Mucosa of descending colon (tissue), 3 donors: ENCODE results near the gene PDGFC. TPM values are rescaled to one million over a fixed set of nuclear protein-coding genes. Genes with fewer than 3 reads are reported as not detected.

Experiments used
- ATAC-seq: fragments of 200-7000 bp; cut with Tn5 transposase; one replicate; pipeline ENCODE4 v1.9.1; 2020; ENCODE audit warnings: mild to moderate bottlenecking, moderate library complexity
- DNase-seq, 3 donors: peaks; one replicate each; pipeline ENCODE4 v3.0.0-alpha.2; 2020
- H3K36me3 ChIP-seq: fragments of 200-600 bp; one replicate; pipeline ENCODE4 v1.8.0; 2021; ENCODE audit warnings: low read depth, mild to moderate bottlenecking
- H3K4me1 ChIP-seq: fragments of 200-600 bp; one replicate; pipeline ENCODE4 v1.8.0; 2021; ENCODE audit warnings: low read depth, mild to moderate bottlenecking
- H3K4me3 ChIP-seq: fragments of 200-600 bp; one replicate; pipeline ENCODE4 v1.8.0; 2021; ENCODE audit warnings: mild to moderate bottlenecking
- H3K9me3 ChIP-seq: fragments of 200-600 bp; one replicate; pipeline ENCODE4 v1.8.0; 2021; ENCODE audit warnings: mild to moderate bottlenecking
- CTCF ChIP-seq: fragments of 200-600 bp; IDR thresholded peaks from one replicate; pipeline ENCODE4 v1.8.0; 2022; ENCODE audit warnings: antibody characterized with exemption, mild to moderate bottlenecking
- intact Hi-C, 2 donors: fragments of 100-400 bp; cut with DNase I in 1 of 2; cut with micrococcal nuclease in 1 of 2; formaldehyde crosslinking; loops; one replicate each; pipeline versions ENCODE4 v1.11.0 to v1.11.1; 2022; cut with DNase I, micrococcal nuclease
- total RNA-seq, 3 donors: library from RNA; stranded (reverse); fragmentation: NEBNext Ultra II Directional in 2 of 3; extraction: Animal tissue kit (Norgen Biotek cat#: 25700) in 2 of 3; gene quantifications; one replicate each; pipeline versions ENCODE4 v1.2.1 to v1.2.4, GENCODE V29; 2021 to 2023
- donor health status: DM: no; HTN: no; CAD: no; lungs with moderate emphysema.
- donor health status: DM: no; HTN: no; CAD: no.
- donor health status: DM: no; HTN: yes; CAD: no.

PDGFC gene
- total RNA-seq, 3 donors from 2014 or later: 3.9 to 27.9 (median 6.1) TPM

GRCh38 chr4:156983366-156983765, 11.8 kb upstream of the PDGFC start:
- DNase-seq (no peak), ATAC-seq (no peak)
- no peaks in the 10 kb centered on the region for H3K4me1 ChIP-seq
- no peak overlapping the region for H3K4me3 ChIP-seq
- H3K36me3 ChIP-seq: no peaks in the 10 kb centered on the region
- no peaks in the 10 kb centered on the region for H3K9me3 ChIP-seq
- intact Hi-C loops: no loop called here
- no peak for TF ChIP-seq CTCF

- ATAC-seq (no peak), DNase-seq (no peak)
- TF ChIP-seq CTCF: no peak
- Histone ChIP-seq H3K4me3 (no peak overlapping the region), H3K9me3 (no peaks in the 10 kb centered on the region), H3K4me1 (no peaks in the 10 kb centered on the region), H3K36me3 (no peaks in the 10 kb centered on the region)
- intact Hi-C loops: no loop called here
These were observed 9.7 kb upstream of the PDGFC start for GRCh38 chr4:156981262-156981769.

GRCh38 chr4:156977435-156978160, 6.0 kb upstream of the PDGFC start:
- Histone ChIP-seq H3K9me3 (no peaks in the 10 kb centered on the region), H3K36me3 (no peaks in the 10 kb centered on the region), H3K4me1 (no peaks in the 10 kb centered on the region), H3K4me3 (no peak overlapping the region)
- no peak for ATAC-seq
- DNase-seq: no peak
- no peak for TF ChIP-seq CTCF
- intact Hi-C loops: no loop called here

GRCh38 chr4:156976147-156976546, 4.5 kb upstream of the PDGFC start:
- Histone ChIP-seq H3K9me3 (no peaks in the 10 kb centered on the region), H3K4me1 (no peaks in the 10 kb centered on the region), H3K4me3 (no peak overlapping the region), H3K36me3 (no peaks in the 10 kb centered on the region)
- intact Hi-C loops: no loop called here
- ATAC-seq: no peak
- no peak for DNase-seq
- no peak for TF ChIP-seq CTCF

- DNase-seq (no peak), ATAC-seq (no peak)
- H3K4me3 ChIP-seq: no peak overlapping the region
- TF ChIP-seq CTCF: no peak
- H3K4me1 ChIP-seq: no peaks in the 10 kb centered on the region
- intact Hi-C loops: no loop called here
- H3K9me3 ChIP-seq: no peaks in the 10 kb centered on the region
- no peaks in the 10 kb centered on the region for H3K36me3 ChIP-seq
These were observed 4.1 kb upstream of the PDGFC start for GRCh38 chr4:156975686-156976085.
